Urothelium cell line (cell line): ENCODE measurements around the gene PRKAG2.
"Not testable (repeated sequence)": the region's sequence is repeated elsewhere in the genome, so short reads cannot be mapped to it uniquely, and the experiment has no call there.

Source experiments
- DNase-seq: peaks from one replicate; pipeline ENCODE4 v3.0.0; 2011; ENCODE audit warnings: low spot score, mixed read lengths
- FAIRE-seq: peaks from 2 replicates; lab custom pipeline; 2011; peaks lifted over from hg19 to GRCh38; lab: Jason Lieb, UNC

Gene PRKAG2

GRCh38 chr7:151886783-151887182 lies 9.9 kb upstream of the PRKAG2 start:
- FAIRE-seq (no peak), DNase-seq (no peak)

DNA sequence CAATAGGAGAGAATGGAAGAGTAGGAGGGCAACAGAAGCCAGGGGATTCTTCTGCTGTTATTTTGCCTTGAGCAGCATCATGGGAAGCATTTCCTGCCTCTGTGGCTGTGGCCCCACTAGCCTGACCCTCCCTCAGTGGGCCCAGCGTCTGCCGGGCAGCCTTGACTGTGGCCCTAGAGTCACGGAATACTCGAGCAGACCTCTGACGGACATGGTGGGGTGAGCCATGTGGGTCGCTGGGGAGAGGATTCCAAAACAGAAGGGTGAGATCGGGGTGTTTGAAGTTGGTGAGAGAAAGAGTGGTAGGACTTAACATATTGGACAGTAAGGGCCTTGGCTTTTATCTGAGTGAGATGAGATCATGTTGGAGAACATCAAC lies 8.3 kb upstream of the PRKAG2 start:
- DNase-seq (no peak), FAIRE-seq (no peak)

DNA sequence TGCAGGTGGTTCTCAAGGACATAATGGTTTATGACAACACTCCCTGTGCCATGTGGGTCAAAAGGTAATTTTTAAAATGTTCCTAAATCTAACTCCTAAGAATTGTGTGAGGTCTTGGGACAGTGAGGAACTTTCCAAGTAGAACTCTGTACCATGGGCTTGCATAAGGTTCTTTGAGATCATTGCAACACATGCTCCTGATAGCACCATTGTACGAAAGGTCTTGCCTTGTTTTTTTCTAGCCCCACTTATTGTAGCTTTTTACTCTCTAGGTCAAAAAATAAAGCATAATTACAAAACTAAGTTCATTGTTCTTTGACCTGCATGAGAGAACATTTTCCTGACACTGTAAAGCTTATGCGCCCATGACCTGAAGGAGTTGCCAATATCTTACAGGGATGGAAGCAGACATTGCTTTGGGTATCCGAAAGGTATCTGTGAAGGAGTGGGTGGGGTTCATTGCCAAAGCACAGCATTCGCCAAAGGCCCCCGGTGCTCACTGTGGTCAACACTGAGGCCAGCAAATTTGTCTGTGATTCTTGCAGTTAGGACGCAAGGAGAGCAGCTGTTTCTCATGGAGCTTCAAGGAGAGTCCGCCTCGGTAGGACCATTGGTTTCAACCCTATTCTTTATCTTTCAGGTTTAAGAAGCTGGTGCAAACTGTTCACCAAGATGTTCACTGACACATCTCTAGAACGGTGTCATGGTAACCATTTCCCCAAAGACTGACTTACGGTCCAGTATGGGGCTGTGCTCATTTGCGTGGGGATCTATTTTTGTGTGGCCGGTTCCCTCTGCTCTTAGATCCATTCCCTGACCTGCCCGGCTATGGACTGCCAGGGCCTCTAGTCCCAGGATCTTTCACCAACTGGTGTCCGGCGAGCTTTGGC lies 7.6 kb upstream of the PRKAG2 start:
- FAIRE-seq (no peak), DNase-seq (no peak)

DNA sequence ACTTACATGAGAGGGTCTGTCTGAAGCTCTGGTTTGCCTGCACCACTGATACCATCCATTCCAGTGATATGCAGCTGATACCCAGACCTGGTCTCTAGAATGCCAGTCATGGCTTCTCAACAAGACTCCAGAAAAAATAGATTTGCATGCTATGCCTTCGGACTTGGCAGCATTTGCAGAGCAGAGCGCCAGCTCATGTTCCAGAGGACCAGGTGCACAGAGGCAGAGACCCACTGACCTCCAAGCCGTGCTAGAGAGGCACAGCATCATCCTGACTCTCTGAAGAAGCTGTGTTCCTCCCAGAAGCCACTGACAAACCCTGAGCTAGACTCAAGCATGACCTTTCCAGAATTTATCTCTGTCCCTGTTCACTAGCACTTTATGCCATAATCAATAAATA lies 6.9 kb upstream of the PRKAG2 start:
- DNase-seq (no peak), FAIRE-seq (no peak)

- FAIRE-seq = no peak
- DNase-seq = no peak
Observed at GRCh38 chr7:151882734-151883133, 5.8 kb upstream of the PRKAG2 start.

GRCh38 chr7:151880688-151881087 lies 3.8 kb upstream of the PRKAG2 start:
- no peak for FAIRE-seq

GRCh38 chr7:151877911-151878835 lies 1.3 kb upstream of the PRKAG2 start:
- DNase-seq = no peak

More at GRCh38 chr7:151880688-151881087, 3.8 kb upstream of the PRKAG2 start:
- no peak for DNase-seq

GRCh38 chr7:151875942-151876898 lies 695 bp downstream of the PRKAG2 start:
- FAIRE-seq (no peak), DNase-seq (peak; percentile 42)

More at GRCh38 chr7:151877911-151878835, 1.3 kb upstream of the PRKAG2 start:
- FAIRE-seq = no peak

GRCh38 chr7:151874479-151874878 lies 2.4 kb downstream of the PRKAG2 start:
- not testable (repeated sequence) for FAIRE-seq, DNase-seq

GRCh38 chr7:151873402-151873965 lies 3.4 kb downstream of the PRKAG2 start:
- DNase-seq (no peak), FAIRE-seq (no peak)

DNA sequence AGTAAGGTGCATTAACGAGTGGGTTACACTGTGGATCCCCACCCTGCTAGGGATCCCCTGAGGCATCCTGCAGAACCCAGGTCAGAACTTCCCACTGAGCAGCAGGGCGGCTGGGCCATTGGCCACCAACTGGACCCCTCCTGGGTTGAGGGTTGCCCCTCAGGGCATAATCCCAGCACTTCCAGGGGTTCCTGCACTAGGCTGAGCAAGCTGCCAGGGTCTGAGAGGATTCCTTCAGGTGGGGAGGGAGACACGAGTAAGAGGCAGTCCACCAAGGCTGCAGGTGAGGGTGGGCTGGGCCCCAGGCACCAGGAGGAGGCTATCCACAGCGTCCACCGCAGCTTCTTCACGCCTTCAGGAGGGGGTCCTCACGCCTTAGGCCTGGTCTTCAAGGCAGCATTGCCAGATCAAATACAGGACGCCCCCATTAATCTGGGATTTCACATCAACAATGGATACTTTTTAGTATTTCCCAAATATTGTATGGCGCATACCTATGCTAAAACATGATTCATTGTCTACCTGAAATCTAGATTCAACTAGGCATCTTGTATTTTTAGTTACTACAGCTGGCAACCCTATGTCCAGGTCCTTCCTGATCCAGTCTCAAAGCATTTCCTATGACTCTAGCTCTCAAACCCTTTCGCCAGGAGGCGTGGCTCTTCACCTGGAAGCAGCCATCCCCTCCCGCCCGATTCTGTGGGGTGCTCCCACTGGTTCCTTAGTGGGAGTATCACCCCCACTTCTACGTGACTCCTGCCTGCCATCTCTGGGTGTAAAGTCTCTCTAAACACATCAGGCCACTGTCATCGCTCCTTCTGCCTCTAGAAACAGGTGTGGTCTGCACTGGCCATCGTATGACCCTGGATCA lies 4.1 kb downstream of the PRKAG2 start:
- no peak for DNase-seq
- FAIRE-seq = no peak

DNA sequence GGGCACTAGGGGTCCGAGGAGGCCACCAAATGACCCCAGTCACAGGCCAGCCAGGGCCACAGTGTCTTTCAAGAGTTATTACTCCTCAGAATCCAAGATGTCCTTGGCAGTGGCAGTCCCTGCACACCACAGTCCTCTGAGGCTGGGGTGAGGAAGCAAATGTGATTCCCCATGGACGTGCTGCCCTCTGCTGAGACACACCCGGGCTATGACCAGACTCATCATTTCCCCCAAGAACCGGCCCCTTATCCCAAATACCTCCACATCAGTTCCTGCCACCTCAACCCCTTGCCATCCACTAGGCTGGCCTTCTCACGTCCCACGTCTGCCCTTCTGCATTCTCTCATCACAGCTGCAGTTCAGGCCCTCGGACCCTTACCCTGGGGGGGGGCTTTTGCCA lies 5.0 kb downstream of the PRKAG2 start:
- FAIRE-seq = no peak
- no peak for DNase-seq

- FAIRE-seq = no peak
Observed at GRCh38 chr7:151871189-151871735, 5.7 kb downstream of the PRKAG2 start.

GRCh38 chr7:151869968-151870918 lies 6.7 kb downstream of the PRKAG2 start:
- FAIRE-seq = no peak
- DNase-seq = no peak

More at GRCh38 chr7:151871189-151871735, 5.7 kb downstream of the PRKAG2 start:
- no peak for DNase-seq

DNA sequence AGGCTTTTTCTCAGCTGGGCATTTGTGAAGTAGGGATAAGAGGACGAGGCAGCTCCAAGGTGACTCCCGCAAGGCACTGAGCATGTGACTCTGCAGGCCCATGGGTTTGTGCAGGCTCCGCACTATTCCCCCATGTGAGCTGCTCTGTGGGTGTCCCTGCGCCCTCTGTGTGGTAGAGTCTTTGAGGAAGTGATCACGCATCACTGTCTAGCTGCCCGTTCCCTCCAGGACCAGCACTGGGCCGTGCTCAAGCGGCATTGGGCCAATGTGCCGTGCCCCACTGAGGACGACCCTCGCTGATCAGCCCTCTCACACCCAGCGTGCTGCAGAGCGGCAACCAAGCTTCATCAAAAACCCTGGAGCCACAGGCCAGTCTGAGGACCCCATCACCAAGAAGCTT lies 7.5 kb downstream of the PRKAG2 start:
- no peak for DNase-seq
- no peak for FAIRE-seq

- DNase-seq (no peak), FAIRE-seq (no peak)
Observed at GRCh38 chr7:151869109-151869428, 7.8 kb downstream of the PRKAG2 start.

DNA sequence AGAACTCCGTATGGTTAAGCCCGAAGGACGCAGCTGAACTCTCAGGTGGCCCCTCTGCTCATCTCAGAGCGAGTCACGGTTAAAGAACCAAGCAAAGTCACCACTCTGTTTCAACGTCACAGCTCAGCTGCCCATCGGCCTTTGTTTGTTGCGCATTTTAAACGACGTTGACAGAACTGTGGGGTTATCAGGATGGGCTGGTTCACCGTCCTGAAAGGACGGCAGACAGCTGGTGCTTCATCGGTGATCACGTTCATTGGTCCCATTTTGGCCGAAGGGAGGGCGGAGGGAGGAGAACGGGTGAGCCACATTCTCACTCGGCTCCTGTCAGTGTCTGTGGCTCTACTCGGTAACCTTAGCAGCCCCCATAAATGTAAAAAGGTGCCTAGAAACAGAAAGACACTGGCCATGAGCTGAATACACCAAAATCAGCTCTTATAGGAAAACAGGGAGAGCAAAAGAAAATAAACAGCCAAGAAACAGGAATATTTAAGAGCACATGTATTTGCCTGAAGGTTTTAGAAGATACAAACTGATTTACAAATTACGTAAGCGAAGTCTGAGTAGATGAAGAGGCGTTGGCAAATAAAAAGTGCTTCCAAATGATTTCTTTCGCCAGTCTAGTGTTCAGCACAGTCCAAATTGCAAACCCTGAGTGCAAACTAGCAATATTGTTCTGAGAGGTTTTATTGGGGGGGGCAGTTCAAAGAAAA lies 8.4 kb downstream of the PRKAG2 start:
- no peak for DNase-seq
- no peak for FAIRE-seq
